ENCODE measurements around the gene CPNE4.

Gene CPNE4

DNA sequence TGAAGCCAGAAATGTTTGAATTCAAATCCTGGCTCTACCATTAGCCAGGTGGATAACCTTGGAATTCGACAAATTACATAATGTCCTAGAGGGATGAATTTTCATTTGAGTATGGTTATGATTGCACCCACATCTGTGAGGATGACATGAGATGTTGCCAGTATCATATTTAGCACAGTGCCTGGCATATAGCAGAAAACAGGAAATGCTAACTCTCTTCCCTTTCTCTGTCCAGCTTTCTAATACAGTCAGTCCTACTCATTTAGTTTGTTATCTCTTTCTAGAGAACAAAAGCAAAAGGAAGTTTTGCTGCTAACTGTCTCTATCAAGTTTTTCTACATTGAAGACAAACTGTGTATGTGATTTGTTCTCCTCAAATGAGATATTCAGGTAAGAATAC, 231.7 kb downstream of the CPNE4 start:
- DNase-seq (ENCODE audit: low read depth in 2 of 2, low spot score in 1 of 2) = no peak

DNA sequence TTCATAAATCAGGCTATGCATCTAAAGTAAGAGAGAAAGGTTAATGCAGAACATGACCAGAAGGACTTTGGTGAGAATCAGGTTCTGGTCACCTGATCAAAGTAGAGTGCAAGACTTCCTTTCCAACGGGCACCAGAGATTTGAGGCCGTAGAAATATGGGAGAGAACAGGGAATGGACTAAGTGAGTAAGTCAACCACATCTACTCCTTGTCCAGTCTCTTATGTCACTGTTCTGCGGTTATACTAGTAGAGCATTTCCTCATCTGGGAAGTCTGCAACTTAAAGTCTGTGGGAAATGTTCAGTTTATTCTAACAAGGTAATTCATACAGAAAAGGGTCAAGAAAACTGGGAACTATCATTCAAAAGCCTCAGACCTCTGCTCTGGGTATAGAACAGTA, 232.8 kb downstream of the CPNE4 start:
- no peak for DNase-seq (ENCODE audit: low read depth in 2 of 2, low spot score in 1 of 2)

DNA sequence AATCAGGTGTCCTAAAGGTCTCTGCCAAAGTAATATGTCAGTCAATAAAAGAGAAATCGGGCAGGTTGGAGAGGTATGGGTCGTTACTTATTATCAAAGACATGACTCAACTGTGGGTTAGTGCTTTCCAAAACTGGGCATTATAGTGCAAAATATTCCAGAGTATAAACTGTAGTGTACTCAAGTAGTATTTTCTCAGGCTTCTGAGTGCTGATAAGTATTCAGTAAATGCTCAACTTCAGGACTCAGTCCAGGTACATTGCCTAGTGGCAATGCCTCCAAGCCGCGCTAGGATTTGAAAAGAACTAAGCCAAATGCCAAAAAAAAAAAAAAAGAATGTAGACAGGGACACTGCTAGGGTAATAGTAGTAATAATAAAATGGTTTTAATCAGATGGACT, 233.2 kb downstream of the CPNE4 start:
- DNase-seq (ENCODE audit: low read depth in 2 of 2, low spot score in 1 of 2) = no peak

DNA sequence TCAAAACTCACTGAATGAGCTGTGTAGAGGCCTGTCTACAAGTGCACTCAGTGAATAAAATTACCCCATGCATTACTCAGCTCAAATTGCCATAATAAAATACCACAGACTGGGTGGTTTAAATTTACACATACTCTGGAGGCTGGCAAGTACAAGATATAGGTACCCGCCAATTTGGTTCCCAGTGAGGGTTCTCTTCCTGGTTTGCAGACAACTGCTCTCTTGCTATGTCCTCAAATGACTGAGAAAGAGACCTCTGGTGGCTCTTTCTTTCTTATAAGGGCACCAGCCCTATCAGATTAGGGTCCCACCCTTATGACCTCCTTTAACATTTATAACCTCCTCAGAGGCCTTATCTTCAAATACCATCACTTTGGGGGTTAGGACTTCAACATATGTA, 237.0 kb downstream of the CPNE4 start:
- DNase-seq (ENCODE audit: low read depth in 2 of 2, low spot score in 1 of 2) = no peak

DNA sequence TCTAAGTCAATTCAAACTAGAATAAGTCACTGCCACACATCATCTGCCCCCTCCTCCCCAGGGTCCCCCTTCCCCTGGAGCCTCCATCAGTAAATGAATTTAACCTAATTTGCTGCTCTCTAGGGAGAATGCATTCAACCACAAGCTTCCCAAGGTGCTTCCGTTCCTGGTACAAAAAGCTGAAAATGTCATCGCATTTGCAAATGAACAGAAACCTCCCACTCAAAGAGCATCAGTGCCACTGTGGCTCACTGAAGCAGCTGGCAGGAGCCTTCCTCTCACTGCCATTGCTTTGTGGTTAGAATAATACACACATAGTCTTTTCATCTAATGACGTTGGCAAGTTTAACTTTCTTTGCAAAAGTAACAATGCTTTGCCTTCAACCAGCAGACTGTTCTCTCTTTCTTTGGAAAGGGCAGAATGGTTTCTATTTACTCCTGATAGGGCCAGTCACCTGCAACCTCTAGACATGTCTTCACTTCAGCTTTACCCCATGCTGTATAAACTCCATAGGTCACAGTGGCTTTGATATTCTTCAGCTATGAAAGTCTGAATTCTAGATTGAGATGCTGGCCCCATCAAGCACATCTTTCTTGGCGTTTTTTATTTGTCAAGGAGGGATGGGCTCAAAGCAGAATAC, 238.1 kb downstream of the CPNE4 start:
- DNase-seq (ENCODE audit: low read depth in 2 of 2, low spot score in 1 of 2) = no peak

DNA sequence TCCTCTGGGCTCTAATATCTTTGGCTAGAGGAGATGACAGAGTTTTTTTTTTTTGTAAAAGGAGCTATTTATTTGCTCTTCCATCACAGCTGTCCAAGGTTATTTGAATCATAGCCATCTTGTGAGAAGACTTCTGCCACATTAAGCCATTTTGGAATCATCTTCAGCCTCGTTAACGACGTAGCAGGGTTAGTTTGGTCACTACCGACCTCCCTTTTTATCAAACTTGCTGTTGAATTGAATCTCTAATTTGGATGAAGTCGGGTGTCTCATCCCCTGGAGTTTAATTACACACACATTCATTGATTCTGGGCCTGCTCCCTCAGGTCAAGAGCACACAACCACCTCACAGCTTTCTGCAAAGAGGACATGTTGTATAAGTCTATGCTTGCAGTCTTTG, 238.7 kb downstream of the CPNE4 start:
- no peak for DNase-seq (ENCODE audit: low read depth in 2 of 2, low spot score in 1 of 2)

DNA sequence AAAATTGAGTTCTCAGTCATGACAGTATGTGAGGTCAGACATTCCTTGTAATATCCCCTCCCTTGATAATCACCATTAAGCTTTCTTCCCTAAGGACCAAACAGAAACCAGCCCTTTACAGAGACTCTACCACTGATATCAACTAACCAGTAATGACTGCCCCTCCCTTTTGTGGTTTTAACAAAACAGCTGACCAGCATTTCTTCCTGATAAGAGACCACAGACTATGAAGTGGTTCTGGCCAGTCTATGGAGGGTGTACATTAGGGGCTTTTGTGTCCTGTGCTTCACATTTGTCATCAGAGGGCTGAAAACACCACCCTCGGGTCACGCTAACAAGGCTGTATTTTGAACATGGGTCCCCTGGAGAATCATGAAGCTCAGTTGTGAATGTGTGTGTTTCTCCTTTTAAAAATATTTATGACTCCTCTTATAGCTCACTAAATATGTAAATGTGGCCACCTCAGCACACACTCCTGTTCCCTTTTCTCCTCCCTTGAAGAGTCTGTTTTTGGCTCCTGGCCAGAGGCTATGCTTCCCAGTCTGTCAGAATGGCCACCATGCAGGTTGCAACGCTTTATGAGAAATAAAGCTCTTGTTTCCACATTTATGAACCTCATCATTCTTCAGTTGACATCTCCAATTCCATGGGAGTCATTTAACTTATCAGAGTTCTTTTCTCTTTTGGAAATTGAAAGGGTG, 239.3 kb downstream of the CPNE4 start:
- DNase-seq (ENCODE audit: low read depth in 2 of 2, low spot score in 1 of 2) = no peak

DNA sequence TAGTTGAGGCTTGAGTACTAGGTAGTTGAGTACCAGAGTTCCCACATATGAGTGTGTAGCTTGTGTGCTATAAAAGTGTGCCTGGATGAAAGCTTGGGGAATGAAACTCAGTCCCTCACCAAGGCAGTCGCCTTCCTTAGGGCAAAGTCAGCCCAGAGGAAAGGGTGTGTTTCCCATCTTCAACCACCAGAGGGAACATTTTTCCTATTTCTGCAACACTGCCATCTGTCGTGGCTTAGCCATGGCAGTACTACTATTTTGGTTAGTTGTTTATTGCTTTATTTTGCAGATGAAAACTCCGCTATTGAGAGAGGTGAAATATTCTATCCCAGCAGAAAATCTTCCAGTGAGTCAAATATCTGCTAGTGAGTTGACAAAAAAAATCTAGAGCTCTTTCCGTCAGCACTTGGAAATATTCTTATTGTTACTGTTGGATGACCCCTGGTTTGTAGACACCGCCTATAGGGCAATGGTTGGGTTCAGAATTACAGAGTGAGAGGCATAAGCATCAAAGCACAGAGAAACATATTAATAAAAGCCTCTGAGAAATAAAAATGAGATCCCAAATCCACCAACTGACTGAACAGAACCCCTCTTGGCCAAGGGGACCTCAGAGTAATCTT, 239.9 kb downstream of the CPNE4 start:
- DNase-seq (ENCODE audit: low read depth in 2 of 2, low spot score in 1 of 2) = no peak

DNA sequence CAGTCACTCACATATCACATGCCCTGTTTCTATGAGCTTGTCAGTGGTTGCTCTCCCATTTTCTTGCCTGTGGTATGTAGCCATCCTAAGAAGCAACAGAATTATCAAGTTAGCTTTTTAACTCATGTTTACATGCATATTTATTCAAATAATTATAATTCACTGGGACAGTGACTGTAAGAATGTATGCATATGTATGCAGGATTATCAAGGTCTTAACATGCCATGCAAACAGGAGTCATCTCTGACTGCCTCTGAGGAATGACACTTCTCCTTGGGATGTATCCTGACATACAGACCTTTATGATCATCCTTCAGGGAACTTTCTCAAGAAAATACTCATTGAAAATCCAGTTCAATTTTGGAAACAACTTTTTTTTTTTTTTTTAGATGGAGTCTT, 240.9 kb downstream of the CPNE4 start:
- DNase-seq (ENCODE audit: low read depth in 2 of 2, low spot score in 1 of 2) = no peak

DNA sequence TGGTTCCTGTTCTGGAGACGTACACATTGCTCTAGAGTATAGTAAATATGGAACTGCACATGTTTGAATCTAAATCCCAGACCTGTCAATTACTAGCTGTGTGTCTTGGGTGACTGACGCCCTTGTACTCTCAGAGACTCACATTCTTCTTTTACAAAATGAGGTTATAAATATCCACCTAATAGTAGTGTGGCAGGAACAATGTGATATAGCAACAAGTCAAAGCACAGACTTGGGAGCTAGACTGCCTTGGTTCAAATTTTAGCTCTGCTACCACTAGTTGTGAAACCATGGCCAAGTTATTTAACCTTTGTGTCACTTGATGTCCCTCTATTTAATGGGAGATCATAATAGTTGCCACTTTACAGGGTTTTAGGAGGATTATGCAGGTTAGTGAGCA, 245.6 kb downstream of the CPNE4 start:
- no peak for DNase-seq (ENCODE audit: low read depth in 2 of 2, low spot score in 1 of 2)

DNA sequence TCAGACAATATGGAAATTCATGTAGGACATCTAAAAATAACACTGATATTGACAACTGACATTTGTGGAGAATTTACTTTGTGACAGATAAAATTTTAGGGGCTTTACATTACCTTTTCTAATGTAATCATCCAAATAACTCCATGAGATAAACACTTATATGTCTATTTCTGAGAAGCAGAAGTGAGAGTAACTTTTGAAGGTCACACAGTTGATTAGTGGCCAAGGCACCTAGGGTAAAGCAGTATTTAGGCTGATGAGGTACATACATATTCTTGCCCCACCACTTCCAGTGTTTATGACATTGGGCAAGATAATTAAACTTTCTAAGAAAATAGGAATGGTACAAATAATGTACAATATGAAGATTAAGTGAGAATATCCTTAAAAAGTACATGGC, 248.4 kb downstream of the CPNE4 start:
- no peak for DNase-seq (ENCODE audit: low read depth in 2 of 2, low spot score in 1 of 2)

DNA sequence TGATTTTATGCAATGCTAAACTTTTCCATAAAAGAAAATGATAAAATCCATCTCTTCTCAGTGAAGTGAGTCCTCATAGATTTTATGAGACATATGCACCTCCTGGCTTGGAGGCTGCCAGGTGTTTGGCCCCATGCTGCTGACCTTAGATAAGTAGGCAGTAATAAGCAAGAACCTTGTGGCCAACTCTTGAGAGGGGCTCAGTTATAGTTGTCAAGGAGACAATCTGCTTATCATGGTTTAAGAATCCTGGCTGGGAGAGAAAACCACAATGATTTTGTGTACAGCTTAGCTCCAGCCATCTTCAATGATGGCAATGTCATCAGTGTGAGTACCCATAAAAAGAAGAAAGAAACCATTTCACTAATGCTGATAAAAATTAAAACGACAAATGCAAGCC, 252.1 kb downstream of the CPNE4 start:
- no peak for DNase-seq (ENCODE audit: low read depth in 2 of 2, low spot score in 1 of 2)

DNA sequence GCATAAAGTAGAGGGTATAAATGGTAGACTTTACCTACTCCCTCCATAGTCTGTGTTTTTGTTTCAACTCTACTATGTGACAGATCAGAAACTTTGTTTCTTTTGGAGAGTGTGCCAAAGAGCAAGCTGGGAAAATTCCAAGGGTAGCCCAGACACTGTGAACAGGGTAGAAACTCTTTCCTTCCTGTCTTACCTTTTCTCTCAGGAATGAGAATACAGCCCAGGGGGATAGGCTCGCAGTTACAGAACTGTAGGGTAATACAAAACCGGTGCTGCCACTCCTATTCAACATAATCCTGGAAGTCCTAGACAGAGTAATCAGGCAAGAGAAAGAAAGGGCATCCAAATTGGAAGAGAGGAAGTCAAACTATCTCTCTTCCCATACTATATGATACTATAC, 256.3 kb downstream of the CPNE4 start:
- DNase-seq (ENCODE audit: low read depth in 2 of 2, low spot score in 1 of 2) = no peak

DNA sequence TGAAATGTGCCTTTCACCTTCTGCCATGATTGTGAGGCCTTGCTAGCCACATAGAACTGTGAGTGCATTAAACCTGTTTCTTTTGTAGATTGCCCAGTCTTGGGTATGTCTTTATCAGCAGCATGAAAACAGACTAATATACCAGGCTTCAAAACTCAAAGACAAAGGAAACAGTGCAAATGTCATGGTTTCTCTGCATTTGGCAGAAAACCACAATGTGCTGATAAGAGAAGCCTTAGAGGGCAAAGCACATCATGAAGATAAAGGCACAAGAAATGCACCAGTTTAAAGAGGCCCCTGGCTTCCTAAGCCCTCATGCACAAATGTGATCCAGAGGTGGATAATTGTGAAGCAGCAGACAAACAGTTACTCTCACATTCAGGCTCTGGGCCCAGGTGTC, 259.2 kb downstream of the CPNE4 start:
- no peak for DNase-seq (ENCODE audit: low read depth in 2 of 2, low spot score in 1 of 2)

DNA sequence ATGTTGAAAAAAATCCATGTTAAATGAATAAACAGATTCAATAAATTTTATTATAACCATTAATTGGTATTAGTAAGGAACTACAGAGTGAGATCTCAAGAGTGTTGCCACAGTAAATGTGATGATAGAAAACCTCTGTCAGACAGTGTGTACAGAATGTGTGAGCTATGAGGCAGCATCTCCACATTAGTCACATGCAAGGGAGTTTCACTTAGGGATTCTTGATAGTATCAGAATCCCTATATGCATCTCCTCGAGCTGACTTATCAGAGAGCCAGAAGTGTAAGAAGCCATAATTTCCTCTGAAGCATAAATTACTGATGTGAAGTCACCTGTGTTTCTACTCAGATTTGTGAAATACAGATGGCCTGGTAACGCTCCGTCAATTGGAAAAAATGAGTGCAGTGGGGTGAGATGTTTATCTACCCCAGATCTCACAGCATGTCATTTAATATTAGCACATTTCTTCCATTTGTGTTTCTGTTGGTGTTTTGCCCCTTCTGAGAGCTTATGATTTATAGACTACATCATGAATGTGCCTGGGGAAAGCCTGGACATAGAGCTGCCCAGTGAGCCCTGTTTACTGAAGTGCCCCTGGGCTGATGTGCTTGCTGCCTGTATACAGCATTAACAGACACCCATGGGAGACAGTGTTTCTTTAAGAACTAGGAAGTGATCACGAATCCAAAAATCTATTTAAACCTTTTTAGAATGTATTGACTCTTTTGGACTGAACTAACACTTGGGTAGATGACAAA, 262.4 kb downstream of the CPNE4 start:
- DNase-seq (ENCODE audit: low read depth in 2 of 2, low spot score in 1 of 2) = no peak

DNA sequence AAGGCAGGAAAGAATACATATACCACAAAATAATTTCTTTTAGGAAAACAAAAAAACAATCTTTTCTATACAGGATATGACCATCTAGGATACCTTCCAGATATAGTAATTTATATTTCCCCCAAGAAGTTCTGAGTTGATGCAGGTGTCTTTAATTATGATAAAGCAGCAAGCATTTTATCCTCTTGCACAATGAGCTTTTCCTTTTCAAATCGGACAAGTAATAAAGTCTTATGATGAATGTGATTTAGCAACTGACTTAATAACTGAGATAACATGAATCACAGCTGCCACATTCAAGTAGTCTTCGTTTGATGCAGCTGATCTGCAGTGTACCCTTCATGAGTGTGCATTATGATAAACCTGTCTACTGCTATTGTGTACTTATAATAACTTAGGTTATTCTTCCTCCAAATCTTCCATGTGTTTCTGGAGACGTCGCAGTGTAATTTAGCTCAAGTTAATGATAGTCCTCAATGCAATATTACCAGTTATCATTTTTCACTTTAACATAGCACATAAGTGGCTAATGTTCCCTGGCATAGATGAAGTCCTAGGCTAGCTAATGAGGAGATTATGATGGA, 271.7 kb downstream of the CPNE4 start:
- no peak for DNase-seq (ENCODE audit: low read depth in 2 of 2, low spot score in 1 of 2)

DNA sequence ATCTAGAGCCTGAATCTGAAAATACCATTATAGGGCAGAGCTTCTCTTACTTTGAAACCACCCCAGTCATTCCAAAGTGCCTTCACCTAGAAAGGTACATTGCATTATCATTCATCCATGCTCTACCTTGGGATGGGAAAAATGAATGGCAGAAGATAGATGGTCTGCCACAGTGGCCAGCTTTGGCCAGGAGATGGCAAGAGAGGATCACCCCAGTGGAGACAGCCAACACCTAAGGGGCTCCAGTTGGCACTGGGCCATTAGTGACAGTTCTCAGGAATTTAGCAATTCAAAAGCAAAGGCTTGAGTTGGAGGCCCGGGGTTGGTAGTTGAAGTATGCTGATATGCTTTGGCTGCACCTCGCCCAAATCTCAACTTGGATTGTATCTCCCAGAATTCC, 278.4 kb downstream of the CPNE4 start:
- DNase-seq (ENCODE audit: low read depth in 2 of 2, low spot score in 1 of 2) = no peak

DNA sequence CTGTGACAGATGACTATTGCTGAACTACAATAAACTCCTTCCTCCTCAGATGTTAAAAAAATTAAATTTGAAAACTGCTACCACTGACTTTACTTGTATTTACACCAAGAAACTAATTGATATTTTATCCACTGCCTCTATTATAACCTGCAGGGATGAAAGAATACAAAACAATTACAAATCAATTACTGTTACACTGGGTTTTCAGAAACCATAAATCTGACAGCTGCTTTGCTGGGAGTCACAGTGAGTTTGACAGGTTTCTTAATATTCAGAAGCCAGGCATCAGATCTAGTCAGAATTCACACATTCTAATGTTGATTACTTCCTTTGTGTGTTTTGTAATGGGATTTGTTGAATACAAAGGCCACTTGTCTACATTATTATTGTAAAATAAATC, 279.4 kb downstream of the CPNE4 start:
- no peak for DNase-seq (ENCODE audit: low read depth in 2 of 2, low spot score in 1 of 2)

DNA sequence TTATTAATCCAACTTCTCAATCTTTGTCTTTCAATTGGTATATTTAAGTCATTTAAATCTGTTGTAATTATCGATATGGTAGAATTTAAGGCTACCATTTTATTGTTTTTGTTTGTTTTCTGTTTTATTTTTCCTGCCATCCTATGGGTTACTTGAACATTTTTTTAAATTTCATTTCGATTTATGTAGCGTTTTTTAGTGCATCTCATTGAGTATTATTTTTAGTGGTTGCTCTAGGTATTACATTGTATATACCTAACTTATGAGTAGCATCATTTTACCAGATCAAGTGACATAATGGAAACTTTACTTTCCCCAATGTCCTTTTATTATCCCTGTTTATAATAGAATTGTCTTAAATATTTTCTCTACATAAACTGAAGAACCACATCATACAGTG, 284.6 kb downstream of the CPNE4 start:
- DNase-seq (ENCODE audit: low read depth in 2 of 2, low spot score in 1 of 2) = no peak

DNA sequence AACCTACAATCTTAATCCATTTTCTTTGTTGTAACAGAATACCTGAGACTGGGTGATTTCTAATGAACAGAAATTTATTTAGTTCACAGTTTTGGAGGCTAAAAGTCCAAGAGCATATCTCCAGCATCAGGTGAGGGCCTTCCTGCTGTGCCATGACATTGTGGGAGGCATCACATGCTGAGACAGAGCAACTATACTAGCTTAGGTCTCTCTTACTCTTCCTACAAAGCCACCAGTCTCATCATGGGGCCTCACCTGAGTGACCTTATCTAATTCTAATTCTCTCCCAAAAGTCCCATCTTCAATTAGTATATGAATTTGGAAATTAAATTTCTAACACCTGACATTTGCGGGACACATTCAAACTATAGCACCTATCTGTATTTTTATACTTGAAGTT, 285.0 kb downstream of the CPNE4 start:
- DNase-seq (ENCODE audit: low read depth in 2 of 2, low spot score in 1 of 2) = no peak

DNA sequence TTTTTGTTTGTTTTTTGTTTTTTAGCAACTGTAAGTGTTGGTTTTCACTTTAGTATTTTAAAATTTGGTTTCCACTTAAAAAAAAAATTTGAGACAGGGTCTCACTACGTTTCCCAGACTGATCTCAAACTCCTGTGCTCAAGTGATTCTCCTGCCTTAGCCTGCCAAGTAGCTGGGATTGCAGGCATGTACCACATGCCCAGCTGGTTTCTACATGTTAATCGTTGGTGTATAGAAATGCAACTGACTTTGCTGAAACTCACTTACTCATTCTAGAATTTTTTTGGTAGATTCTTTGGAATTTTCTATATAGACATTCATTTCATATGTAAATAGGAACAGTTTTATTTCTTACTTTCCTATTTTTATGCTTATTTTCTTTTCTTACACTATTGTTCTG, 287.3 kb downstream of the CPNE4 start:
- no peak for DNase-seq (ENCODE audit: low read depth in 2 of 2, low spot score in 1 of 2)

DNA sequence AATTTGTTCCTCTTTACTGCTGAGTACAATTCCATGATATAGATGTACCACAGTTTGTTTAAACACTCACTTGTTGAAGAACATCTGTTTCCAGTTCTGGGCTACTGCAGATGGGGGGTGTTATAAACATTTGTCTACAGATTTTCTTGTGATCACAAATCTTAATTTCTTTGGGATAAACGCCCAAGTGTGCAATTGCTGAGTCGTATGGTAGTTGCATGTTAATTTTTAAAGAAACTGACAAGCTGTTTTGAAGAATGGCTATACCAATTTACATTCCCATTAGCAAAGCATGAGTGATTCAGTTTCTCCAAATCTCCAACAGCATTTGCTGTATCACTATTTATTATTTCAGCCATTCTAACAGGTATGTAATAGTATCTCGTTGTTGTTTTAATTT, 290.0 kb downstream of the CPNE4 start:
- DNase-seq (ENCODE audit: low read depth in 2 of 2, low spot score in 1 of 2) = no peak

Data from stimulated activated CD8-positive, alpha-beta memory T cell treated with anti-CD3 and anti-CD28 coated beads, Interleukin-4, amount 100 ng/mL, for 4 hours (primary cell).